Stimulated activated CD4-positive, alpha-beta T cell treated with anti-CD3 and anti-CD28 coated beads, Interleukin-1b, Interleukin-23, amount 100 ng/mL, for 48 hours (primary cell): ENCODE measurements around the gene YBX1.
"Not testable (repeated sequence)": the region's sequence is repeated elsewhere in the genome, so short reads cannot be mapped to it uniquely, and the experiment has no call there.

Source experiments
- DNase-seq: peaks from one replicate; pipeline ENCODE4 v3.0.0-alpha.2; 2020

YBX1 gene

GRCh38 chr1:42751511-42752070 is 69.4 kb downstream of the YBX1 start:
- not testable (repeated sequence) for DNase-seq

GRCh38 chr1:42752284-42752683 is 70.1 kb downstream of the YBX1 start:
- DNase-seq: no peak

DNA sequence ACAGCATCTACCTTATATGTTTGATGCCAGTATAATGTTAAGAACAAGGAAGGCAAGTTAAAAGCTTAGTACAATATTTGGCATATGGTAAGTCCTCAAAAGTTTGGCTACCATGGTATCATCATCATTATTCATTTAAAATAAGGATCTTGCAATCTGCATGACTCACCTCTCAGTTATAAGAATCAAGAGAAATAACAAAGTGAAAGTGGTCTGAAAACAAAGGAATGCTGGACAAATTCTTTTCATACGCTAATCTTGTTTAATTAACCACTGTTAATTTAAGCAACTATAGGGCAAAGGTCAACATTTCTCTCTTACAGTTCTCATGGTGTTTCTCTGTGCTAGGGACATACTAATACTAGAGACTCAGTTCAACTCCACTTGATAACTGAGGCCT is 70.9 kb downstream of the YBX1 start:
- no peak for DNase-seq
